HCT116 (cell line): ENCODE results near the gene CLDN17. TPM values are rescaled to one million over a fixed set of nuclear protein-coding genes. Genes with fewer than 3 reads are reported as not detected.

Experiments
- ATAC-seq: fragments of 200-7000 bp; cut with Tn5 transposase; 2 replicates; pipeline ENCODE4 v1.9.1; 2020; ENCODE audit warnings: mild to moderate bottlenecking, moderate library complexity
- BruUV-seq: library from RNA; stranded (reverse); fragments of 400-500 nt; replicated peaks from 2 replicates; lab custom pipeline; 2021; lab: Mats Ljungman, UMichigan
- CTCF ChIA-PET: fragments of 300-600 bp; sonication (Branson Sonifier 250); formaldehyde crosslinking; loops from one replicate; lab custom pipeline; 2021; ENCODE audit warnings: antibody characterized with exemption; lab: Charles Lee
- POLR2A ChIA-PET: fragments of 300-600, 350-600 bp; sonication (Branson Sonifier 250); formaldehyde crosslinking; loops from one replicate; lab custom pipeline; 2021; ENCODE audit warnings: antibody characterized with exemption; lab: Charles Lee
- RAD21 ChIA-PET, 2 experiments: fragments of 300-600 bp; sonication (Branson Sonifier 250); formaldehyde crosslinking; loops; one replicate each; lab custom pipeline; 2023; ENCODE audit warnings: low total read pairs in 2 of 2; ENCODE audit not compliant: uncharacterized antibody in 2 of 2, unreplicated experiment in 2 of 2, low non-redundant PET in 1 of 2; lab: Charles Lee
- DNase-seq: peaks from one replicate; pipeline ENCODE4 v3.0.0-alpha.2; 2010; ENCODE audit warnings: low read depth, low spot score
- H2AFZ ChIP-seq: fragments of 200-600 bp; shearing (Covaris generic), sonication (generic); 2 replicates; pipeline ENCODE4 v1.6.1; 2017; ENCODE audit warnings: low read depth, mixed run types, mixed read lengths, antibody characterized with exemption, low read length; ENCODE audit not compliant: poor library complexity, severe bottlenecking
- H3K27ac ChIP-seq: 2 replicates; pipeline ENCODE4 v1.5.1; 2012; ENCODE audit warnings: low read depth, low read length
- H3K27me3 ChIP-seq: fragments of 200-600 bp; sonication (generic); 2 replicates; pipeline ENCODE4 v1.6.1; 2016; ENCODE audit warnings: mixed run types, low read length, mixed read lengths; ENCODE audit not compliant: insufficient read depth
- H3K36me3 ChIP-seq, 2 experiments: fragments of 200-500 bp in 1 of 2; fragments of 200-600 bp in 1 of 2; sonication (Bioruptor generic) in 1 of 2; sonication (generic) in 1 of 2; 2 replicates each; pipeline versions ENCODE4 v1.5.1 to v1.6.1; 2014 to 2016; ENCODE audit warnings: low read length in 2 of 2, inconsistent platforms in 1 of 2, mixed read lengths in 1 of 2, mixed run types in 1 of 2; ENCODE audit not compliant: insufficient read depth in 2 of 2, control insufficient read depth in 1 of 2
- H3K4me1 ChIP-seq, 2 experiments: fragments of 200-600 bp in 1 of 2; sonication (generic) in 1 of 2; 2 replicates each; pipeline versions ENCODE4 v1.5.1 to v1.6.1; 2012 to 2017; ENCODE audit warnings: low read length in 2 of 2, inconsistent platforms in 1 of 2, mild to moderate bottlenecking in 1 of 2, mixed read lengths in 1 of 2, mixed run types in 1 of 2, moderate library complexity in 1 of 2; ENCODE audit not compliant: insufficient read depth in 2 of 2, control insufficient read depth in 1 of 2
- H3K4me2 ChIP-seq: fragments of 200-600 bp; sonication (generic); 2 replicates; pipeline ENCODE4 v1.6.1; 2017; ENCODE audit warnings: mixed run types, low read length, mixed read lengths
- H3K4me3 ChIP-seq, 2 experiments: fragments of 200-600 bp in 1 of 2; sonication (generic) in 1 of 2; replicated peaks in 1 of 2; 2 replicates each; pipeline ENCODE4 v1.5.1; 2011 to 2016; ENCODE audit warnings: low read length in 2 of 2, control low read depth in 1 of 2, low read depth in 1 of 2, mild to moderate bottlenecking in 1 of 2, mixed read lengths in 1 of 2, mixed run types in 1 of 2
- H3K79me2 ChIP-seq: fragments of 200-600 bp; sonication (generic); 2 replicates; pipeline ENCODE4 v1.6.1; 2017; ENCODE audit warnings: mild to moderate bottlenecking, mixed run types, low read length, moderate library complexity, mixed read lengths; ENCODE audit not compliant: insufficient read depth
- H3K9ac ChIP-seq: fragments of 200-600 bp; sonication (generic); 2 replicates; pipeline ENCODE4 v1.6.1; 2016; ENCODE audit warnings: low read length, mixed read lengths
- H3K9me2 ChIP-seq: fragments of 200-600 bp; sonication (generic), shearing (Covaris generic); 2 replicates; pipeline ENCODE4 v1.6.1; 2017; ENCODE audit warnings: mixed run types, mild to moderate bottlenecking, moderate library complexity; ENCODE audit not compliant: insufficient read depth
- H3K9me3 ChIP-seq, 2 experiments: fragments of 200-500 bp in 1 of 2; fragments of 200-600 bp in 1 of 2; sonication (Bioruptor generic) in 1 of 2; sonication (generic) in 1 of 2; 2 replicates each; pipeline ENCODE4 v1.6.1; 2014 to 2017; ENCODE audit warnings: low read length in 2 of 2, mixed read lengths in 2 of 2, inconsistent platforms in 1 of 2, low read depth in 1 of 2, mild to moderate bottlenecking in 1 of 2, mixed run types in 1 of 2, moderate library complexity in 1 of 2; ENCODE audit not compliant: control insufficient read depth in 1 of 2, insufficient read depth in 1 of 2
- H4K20me1 ChIP-seq: fragments of 200-600 bp; sonication (generic), shearing (Covaris generic); 2 replicates; pipeline ENCODE4 v1.6.1; 2017; ENCODE audit warnings: mixed run types, mild to moderate bottlenecking, moderate library complexity; ENCODE audit not compliant: insufficient read depth
- ATF3 ChIP-seq: IDR thresholded peaks from 2 replicates; pipeline ENCODE4 v1.6.1; 2012
- CBX3 ChIP-seq: IDR thresholded peaks from 2 replicates; pipeline ENCODE4 v1.6.1; 2012; ENCODE audit warnings: low read depth
- EGR1 ChIP-seq: IDR thresholded peaks from 2 replicates; pipeline ENCODE4 v1.6.1; 2012; ENCODE audit warnings: low read depth
- ELF1 ChIP-seq: IDR thresholded peaks from 2 replicates; pipeline ENCODE4 v1.6.1; 2012; ENCODE audit warnings: low read depth, borderline replicate concordance
- EZH2 ChIP-seq: fragments of 200-600 bp; sonication (generic); IDR thresholded peaks from 2 replicates; pipeline ENCODE4 v1.6.1; 2017; ENCODE audit warnings: antibody characterized with exemption, mixed run types
- EZH2phosphoT487 ChIP-seq: fragments of 200-600 bp; IDR thresholded peaks from 2 replicates; pipeline ENCODE4 v1.6.1; 2018; ENCODE audit warnings: antibody characterized with exemption, borderline replicate concordance
- JUND ChIP-seq: IDR thresholded peaks from 2 replicates; pipeline ENCODE4 v1.6.1; 2012
- MAX ChIP-seq: IDR thresholded peaks from 2 replicates; pipeline ENCODE4 v1.6.1; 2012
- POLR2AphosphoS5 ChIP-seq: IDR thresholded peaks from 2 replicates; pipeline ENCODE4 v1.6.1; 2011; ENCODE audit warnings: mild to moderate bottlenecking, low read depth, low read length, moderate library complexity
- RAD21 ChIP-seq: IDR thresholded peaks from 2 replicates; pipeline ENCODE4 v1.6.1; 2012; ENCODE audit warnings: low read depth, mild to moderate bottlenecking
- REST ChIP-seq: IDR thresholded peaks from 2 replicates; pipeline ENCODE4 v1.6.1; 2012; ENCODE audit warnings: low read depth
- SIN3A ChIP-seq: IDR thresholded peaks from 2 replicates; pipeline ENCODE4 v1.6.1; 2012; ENCODE audit warnings: low read depth
- SP1 ChIP-seq: IDR thresholded peaks from 2 replicates; pipeline ENCODE4 v1.6.1; 2012; ENCODE audit warnings: low read depth
- TCF7L2 ChIP-seq: IDR thresholded peaks from 2 replicates; pipeline ENCODE4 v1.7.0; 2011; ENCODE audit warnings: borderline replicate concordance, inconsistent platforms; ENCODE audit not compliant: insufficient read depth, insufficient read length; ENCODE audit errors: extremely low read depth
- YY1 ChIP-seq: IDR thresholded peaks from 2 replicates; pipeline ENCODE4 v1.6.1; 2011; ENCODE audit warnings: low read length, low read depth, moderate library complexity, mild to moderate bottlenecking; ENCODE audit not compliant: insufficient replicate concordance; ENCODE audit errors: extremely low read depth
- ZNF274 ChIP-seq: fragments of 200-500 bp; sonication (Bioruptor generic); IDR thresholded peaks from 2 replicates; pipeline ENCODE4 v1.6.1; 2014; ENCODE audit warnings: mild to moderate bottlenecking, low read depth, low read length, inconsistent platforms
- intact Hi-C: fragments of 100-400 bp; cut with micrococcal nuclease; formaldehyde crosslinking; loops from 2 replicates; pipeline ENCODE4 v1.10.0; 2022
- total RNA-seq: library from RNA; stranded (reverse); gene quantifications from one replicate; pipeline ENCODE4 v1.2.1, GENCODE V29; 2021; ENCODE audit not compliant: unreplicated experiment

Gene CLDN17
- total RNA-seq, 1 experiment from 2014 or later: not detected

- ChIA-PET POLR2A (no interaction called here), RAD21 (no interaction called here), CTCF (no interaction called here)
- H3K27me3 ChIP-seq: no peaks in the 10 kb centered on the region
- no peak overlapping the region for H3K4me3 ChIP-seq
- H2AFZ ChIP-seq: no peak overlapping the region
- no peaks in the 10 kb centered on the region for H3K79me2 ChIP-seq
- no peak overlapping the region for H3K4me2 ChIP-seq
- intact Hi-C loops: no loop called here
- no peak overlapping the region for H3K9ac ChIP-seq
- no peaks in the 10 kb centered on the region for H3K4me1 ChIP-seq
- H3K9me3 ChIP-seq: peaks cover 8 to 39% of the 10 kb centered on the region in 2 experiments; a peak in 3 of 4 replicates
- no TSS peak for BruUV-seq
- H3K27ac ChIP-seq: no peak overlapping the region
- H3K9me2 ChIP-seq: no peaks in the 10 kb centered on the region
- no peaks in the 10 kb centered on the region for H4K20me1 ChIP-seq
- DNase-seq (no peak), ATAC-seq (no peak)
- no peak for TF ChIP-seq ZNF274
- TF ChIP-seq SIN3A: no peak
- TF ChIP-seq RAD21: no peak
- no peak for TF ChIP-seq SP1
- no peak for TF ChIP-seq TCF7L2
- no peak for TF ChIP-seq ATF3
- no peak for TF ChIP-seq EGR1
- TF ChIP-seq EZH2: no peak
- no peak for TF ChIP-seq EZH2phosphoT487
- no peak for TF ChIP-seq ELF1
- TF ChIP-seq REST: no peak
- no peak for TF ChIP-seq JUND
- TF ChIP-seq CBX3: no peak
- TF ChIP-seq YY1: no peak
- no peak for TF ChIP-seq MAX
- TF ChIP-seq POLR2AphosphoS5: no peak
- no peaks in the 10 kb centered on the region for H3K36me3 ChIP-seq
Observed at GRCh38 chr21:30190554-30190953, 23.9 kb upstream of the CLDN17 start.
